HL-60/S4 treated with phorbol 12-myristate 13-acetate at 8.2 ng/mL for 4 days and 3 days (cell line): ENCODE data around the gene CDC42EP3.

Experiments used
- in situ Hi-C: fragments of 300-500 bp; cut with MboI; formaldehyde crosslinking; loops from 2 replicates; pipeline ENCODE4 v1.15.0; 2022; ENCODE audit warnings: low sequenced_read_pairs

The CDC42EP3 gene

GRCh38 chr2:37657471-37657870, 14.0 kb downstream of the CDC42EP3 start:
- in situ Hi-C loops = loop anchor here (10.0 to 25.0 kb wide), 2 partner anchors 180 to 243 kb away; no protein-coding TSS in a partner anchor

GRCh38 chr2:37656512-37657423, 14.7 kb downstream of the CDC42EP3 start:
- in situ Hi-C loops = loop anchor here (10.0 to 25.0 kb wide), 2 partner anchors 181 to 242 kb away; no protein-coding TSS in a partner anchor

GRCh38 chr2:37654932-37655841, 16.3 kb downstream of the CDC42EP3 start:
- in situ Hi-C loops = loop anchor here (10.0 to 25.0 kb wide), 2 partner anchors 182 to 240 kb away; no protein-coding TSS in a partner anchor

GRCh38 chr2:37654419-37654818, 17.0 kb downstream of the CDC42EP3 start:
- in situ Hi-C loops = loop anchor here (10.0 to 25.0 kb wide), 2 partner anchors 183 to 240 kb away; no protein-coding TSS in a partner anchor

- in situ Hi-C loops = loop anchor here (10.0 to 25.0 kb wide), 2 partner anchors 183 to 239 kb away; no protein-coding TSS in a partner anchor
Observed at GRCh38 chr2:37653805-37654378, 17.6 kb downstream of the CDC42EP3 start.

- in situ Hi-C loops = loop anchor here (10.0 to 25.0 kb wide), 2 partner anchors 184 to 238 kb away; no protein-coding TSS in a partner anchor
Observed at GRCh38 chr2:37653093-37653492, 18.3 kb downstream of the CDC42EP3 start.

GRCh38 chr2:37652199-37652640, 19.2 kb downstream of the CDC42EP3 start:
- in situ Hi-C loops = loop anchor here (10.0 to 25.0 kb wide), 2 partner anchors 185 to 237 kb away; no protein-coding TSS in a partner anchor

GRCh38 chr2:37650548-37651093, 20.8 kb downstream of the CDC42EP3 start:
- in situ Hi-C loops = loop anchor here (10.0 to 25.0 kb wide), 2 partner anchors 187 to 236 kb away; no protein-coding TSS in a partner anchor

GRCh38 chr2:37649518-37649917, 21.9 kb downstream of the CDC42EP3 start:
- in situ Hi-C loops = no loop called here

GRCh38 chr2:37648331-37649011, 23.0 kb downstream of the CDC42EP3 start:
- in situ Hi-C loops = no loop called here

GRCh38 chr2:37647971-37648330, 23.5 kb downstream of the CDC42EP3 start:
- in situ Hi-C loops = no loop called here

- in situ Hi-C loops = no loop called here
Observed at GRCh38 chr2:37645836-37646235, 25.6 kb downstream of the CDC42EP3 start.

GRCh38 chr2:37645362-37645761, 26.1 kb downstream of the CDC42EP3 start:
- in situ Hi-C loops = no loop called here

GRCh38 chr2:37644191-37644590, 27.3 kb downstream of the CDC42EP3 start:
- in situ Hi-C loops = no loop called here

- in situ Hi-C loops = no loop called here
Observed at GRCh38 chr2:37643730-37644078, 27.7 kb downstream of the CDC42EP3 start.

- in situ Hi-C loops = no loop called here
Observed at GRCh38 chr2:37642907-37643729, 28.3 kb downstream of the CDC42EP3 start.

- in situ Hi-C loops = no loop called here
Observed at GRCh38 chr2:37641582-37642171, 29.8 kb downstream of the CDC42EP3 start.

GRCh38 chr2:37639631-37640030, 31.8 kb downstream of the CDC42EP3 start:
- in situ Hi-C loops = no loop called here
